Hematopoietic multipotent progenitor cell treated with erythropoietin and hydrocortisone succinate and interleukin-3 and kit ligand, for 8 days (in vitro differentiated cells): ENCODE measurements around the gene DMKN.
"Not testable (repeated sequence)": the region's sequence is repeated elsewhere in the genome, so short reads cannot be mapped to it uniquely, and the experiment has no call there.

Experiments
- DNase-seq: peaks from one replicate; pipeline ENCODE4 v3.0.0-alpha.2; 2015

The DMKN gene

DNA sequence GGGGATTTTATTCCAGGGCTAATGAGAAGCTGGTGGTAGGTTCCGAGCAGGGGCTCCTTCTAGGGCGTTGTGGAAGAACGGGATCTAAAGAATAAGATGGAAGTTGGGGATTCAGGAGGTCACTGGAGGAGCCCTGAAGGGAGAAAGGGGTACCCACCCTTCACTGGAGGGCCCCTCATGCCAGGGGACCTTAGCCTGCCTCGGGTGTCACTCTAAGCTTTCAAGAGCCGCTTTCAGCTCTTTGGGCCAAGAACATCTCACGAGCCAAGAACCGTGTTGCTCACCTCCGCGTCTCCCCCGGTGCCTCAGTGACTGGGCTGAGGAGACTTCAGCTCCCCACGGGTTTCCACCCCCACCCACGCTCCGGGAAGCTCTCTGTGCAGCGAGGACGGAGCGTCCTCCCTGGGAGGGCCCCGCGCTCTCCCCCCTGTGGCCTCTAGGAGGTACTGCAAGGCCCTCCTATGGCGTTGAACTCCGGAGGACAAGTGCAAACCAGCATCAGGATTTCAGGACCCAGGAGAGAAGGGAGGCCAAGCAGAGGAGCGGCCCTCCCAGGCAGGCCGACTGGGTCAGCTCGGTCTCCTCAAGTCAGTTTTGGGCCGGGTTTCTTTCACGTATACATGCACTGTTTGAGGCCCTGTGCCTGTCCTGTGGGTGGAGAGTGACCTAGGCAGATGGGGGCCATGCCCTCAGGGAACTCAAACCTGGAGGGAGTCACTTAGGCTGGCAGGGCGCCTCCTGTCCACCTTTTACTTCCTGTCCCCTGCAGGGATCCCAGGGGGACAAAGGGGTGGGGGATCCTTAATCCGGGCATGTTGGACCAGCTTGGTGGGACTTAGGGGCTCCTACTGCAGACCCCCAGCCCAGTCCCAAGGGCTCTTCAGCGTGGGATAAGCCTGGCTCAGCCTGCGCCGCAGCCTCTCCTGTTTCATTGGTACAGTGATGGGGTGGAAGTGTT, 18.1 kb downstream of the DMKN start:
- DNase-seq, result peak; percentile 54

DNA sequence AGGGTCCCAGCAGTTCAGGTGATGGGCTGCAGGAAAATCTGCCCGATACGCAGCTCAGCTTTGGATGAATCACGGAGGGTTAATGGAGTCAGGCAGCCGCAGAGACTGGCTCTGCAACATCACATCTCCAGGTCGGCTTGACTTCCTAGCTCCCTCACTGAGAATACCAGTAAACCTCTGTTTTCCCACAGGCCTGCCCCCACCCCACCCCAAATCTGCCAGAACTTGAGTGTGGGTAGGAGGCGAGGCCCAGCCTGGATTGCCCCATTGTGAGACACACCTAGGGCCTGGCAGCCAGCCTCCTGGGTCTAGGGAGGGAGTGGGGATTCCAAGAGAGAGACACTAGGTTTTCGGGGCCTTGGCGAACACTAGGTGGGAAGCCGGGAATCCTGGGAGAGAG, 19.5 kb downstream of the DMKN start:
- no peak for DNase-seq

DNA sequence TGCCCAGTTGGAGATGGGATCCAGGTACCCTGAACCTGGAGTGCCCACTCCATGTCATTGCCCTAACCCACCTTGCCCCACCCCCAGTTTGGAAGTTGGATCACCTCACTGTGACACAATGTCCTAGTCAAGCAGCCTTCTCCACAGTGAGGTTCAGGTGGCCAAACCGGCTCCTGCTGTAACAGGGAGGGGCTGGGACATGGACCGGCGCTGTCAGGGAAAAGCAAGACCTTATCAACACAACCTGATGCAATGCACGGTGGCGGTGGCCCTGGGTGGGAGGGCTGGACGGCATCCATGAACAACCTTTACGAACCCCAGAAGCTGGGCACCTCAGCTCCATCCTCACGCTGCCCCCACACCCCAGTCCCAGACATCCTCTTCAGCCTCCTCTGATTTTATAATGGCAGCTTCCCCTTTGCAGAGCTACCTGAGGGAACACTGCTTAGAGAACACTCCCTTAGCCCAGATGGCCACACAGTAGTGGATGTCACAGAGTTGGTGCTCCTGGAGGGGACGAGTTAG, 21.6 kb downstream of the DMKN start:
- no peak for DNase-seq

DNA sequence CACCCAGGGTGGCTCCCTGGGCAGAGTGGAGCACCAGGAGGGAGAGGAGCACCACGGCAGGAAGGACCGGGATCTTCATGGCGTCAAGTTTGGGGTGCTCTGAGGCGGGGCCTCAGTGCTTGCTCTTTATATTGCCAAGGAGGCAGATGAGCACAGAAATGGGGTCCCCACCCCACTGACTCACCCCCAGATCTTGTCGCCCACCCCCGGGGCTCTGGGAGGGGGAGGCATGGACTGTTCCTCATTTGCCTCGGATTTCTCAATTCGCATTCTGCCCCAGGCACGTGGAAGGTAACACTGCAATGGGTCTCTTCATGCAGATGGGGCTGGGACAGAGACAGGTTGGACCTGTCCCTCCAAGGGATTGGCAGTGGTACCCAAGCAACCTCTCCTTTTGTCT, 23.1 kb downstream of the DMKN start, which contains the start of gene KRTDAP:
Gene KRTDAP, minus strand, starts transcription at position 101 of the 400 bp plus-strand sequence. Its CDS starts 22 bp downstream, at position 79.
- no peak for DNase-seq

DNA sequence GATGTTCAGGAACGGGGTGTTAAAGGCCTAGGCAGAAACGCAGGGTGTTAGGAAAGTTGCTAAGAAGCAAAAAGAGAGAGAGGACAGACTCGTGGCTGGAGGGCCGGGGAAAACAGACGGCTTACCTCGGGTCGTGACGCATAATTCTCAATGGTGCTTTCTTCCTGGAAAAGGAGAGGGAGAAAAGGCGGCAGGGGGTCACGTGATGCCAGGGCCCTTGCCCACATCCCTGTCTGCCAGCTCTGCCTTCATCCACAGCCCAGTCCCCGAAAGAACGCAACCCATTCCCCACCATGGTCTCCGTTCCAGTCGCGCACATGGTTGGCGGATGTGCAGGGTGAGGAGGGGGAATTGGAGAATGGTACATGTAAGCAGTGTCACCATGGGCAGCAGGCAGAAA, 24.8 kb downstream of the DMKN start:
- no peak for DNase-seq

DNA sequence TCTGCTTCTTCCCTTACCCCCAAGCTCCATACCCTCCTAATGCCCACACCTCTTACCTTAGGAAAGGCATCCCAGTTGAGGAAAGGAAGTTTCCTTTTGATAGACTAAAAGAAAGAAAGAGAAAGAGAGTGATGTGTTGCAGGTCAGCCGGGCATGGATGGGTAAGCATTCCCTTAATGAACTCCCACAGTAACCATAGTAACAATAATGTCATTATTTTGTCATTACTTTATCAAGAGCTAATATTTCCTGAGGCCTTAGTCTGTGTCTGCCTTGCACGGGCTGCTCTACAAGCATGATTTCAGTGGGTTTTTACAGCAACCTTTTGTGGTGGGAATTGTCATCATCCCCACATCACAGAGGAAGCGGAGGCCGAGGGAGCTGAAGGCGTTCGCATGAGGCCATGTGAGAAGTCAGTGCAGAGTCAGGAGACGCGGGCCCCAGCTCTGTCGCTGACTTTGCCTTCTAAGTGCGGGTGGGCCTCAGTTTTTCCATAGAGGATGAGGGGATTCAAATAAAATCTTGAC, 25.7 kb downstream of the DMKN start:
- DNase-seq, result no peak

DNA sequence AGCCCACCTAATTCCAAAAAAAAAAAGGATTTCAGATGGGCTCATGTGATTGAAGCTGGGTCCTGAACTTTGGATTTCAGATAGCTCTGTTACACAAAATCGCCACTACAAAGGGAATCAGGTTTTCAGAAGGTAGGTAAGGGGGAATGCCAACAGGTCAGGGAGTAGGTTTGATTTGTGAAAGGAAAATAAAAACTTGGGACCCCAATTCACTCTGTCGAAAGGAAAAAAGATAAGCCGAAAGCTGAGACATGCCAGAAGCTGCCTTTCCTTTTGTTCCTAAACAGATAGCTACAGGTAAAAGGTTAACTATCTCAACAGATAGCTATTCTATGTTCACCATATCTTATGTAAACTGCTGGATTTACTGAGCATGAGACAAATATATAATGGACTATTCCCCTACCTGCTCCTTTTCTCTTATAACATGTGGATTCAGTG, 27.2 kb downstream of the DMKN start:
- DNase-seq, result no peak

DNA sequence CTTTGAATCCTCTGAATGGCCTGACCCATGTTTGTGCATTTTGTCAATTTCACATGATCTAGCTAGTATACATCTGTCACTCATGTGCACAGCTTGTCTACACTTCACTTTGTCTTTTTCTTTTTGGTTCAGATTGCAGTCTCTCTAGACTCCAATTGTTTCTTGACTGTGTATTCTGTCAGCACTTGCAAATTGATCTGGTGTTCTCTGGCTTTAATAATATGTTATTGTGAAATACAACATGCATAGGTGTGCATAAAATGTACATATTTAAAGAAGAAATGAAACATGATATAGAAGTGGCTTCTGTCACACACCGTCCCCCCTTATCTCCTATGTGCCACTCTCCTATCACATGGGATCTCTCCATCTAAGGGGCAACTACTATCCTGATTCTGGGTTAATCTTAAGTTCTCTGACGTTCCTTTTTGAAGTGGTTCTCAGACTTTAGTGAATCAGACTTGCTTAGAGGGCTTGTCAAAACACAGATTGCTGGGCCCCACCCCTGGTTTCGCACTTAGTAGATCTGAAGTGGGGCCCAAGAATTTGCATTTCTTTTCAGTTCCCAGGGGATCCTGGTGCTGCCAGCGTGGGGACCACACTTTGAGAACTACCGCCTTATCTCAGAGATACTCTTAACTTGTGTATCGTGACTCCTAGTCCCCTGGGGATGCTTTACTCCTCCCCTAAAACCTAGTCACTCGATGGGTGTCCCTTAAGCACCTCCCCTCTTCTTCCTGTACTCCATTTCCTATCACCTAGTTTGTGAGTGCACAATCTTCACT, 29.0 kb downstream of the DMKN start:
- no peak for DNase-seq

DNA sequence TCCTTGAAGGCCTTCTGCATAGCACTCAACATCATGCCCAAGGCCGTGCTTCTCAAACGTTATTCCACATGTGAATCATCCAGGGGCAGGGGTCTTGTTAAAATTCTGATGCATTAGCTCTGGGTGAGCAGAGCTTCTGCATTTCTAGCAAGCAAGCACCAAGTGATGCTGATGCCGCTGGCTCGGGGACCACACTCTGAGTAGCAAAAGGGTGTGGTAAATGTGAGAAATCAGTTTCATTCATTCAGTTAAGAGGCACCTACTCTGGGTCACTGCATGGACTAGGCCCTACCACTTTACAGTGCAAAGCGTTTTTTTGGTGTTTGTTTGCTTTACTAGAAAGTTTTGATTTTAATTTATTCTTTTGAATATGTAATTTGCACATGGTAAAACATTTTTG, 30.4 kb downstream of the DMKN start:
- DNase-seq, result no peak

DNA sequence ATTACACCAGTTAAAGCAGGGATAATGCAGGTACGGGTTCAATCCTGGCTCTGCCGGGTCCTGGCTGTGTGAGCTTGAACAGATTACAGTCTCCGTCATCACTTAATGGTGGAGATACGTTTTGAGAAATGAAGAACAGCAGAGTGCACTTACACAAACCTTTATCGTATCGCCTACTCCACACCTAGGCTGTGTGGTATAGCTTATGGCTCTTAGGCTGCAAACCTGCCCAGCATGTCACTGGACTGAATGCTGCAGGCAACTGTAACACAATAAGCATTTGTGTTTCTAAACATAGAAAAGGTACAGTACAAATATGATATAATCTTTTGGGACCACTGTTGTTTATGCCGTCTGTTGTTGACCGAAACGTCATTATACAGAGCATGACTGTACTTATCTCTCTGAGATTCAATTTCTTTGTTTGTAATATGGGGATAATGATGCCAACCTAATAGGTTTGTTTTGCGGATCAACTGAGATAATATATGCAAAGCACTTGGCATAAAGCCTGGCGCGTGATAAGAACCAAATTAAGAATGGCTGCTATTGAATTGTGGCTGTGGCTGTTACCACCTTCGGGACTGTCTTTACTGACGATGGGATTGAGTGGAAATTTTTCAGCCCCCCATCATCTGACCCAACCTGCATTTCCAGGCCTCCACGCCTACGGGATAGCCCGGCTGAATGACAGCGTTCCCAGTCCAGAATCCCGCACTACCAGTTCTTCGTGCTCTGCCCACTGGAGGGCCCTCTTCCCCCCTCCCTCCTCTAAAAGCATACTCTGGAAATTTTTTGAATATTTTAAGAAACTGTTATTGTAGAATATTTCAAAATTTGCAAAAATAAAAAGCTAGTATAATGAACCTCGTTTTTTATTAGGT, 34.4 kb downstream of the DMKN start:
- no peak for DNase-seq

DNA sequence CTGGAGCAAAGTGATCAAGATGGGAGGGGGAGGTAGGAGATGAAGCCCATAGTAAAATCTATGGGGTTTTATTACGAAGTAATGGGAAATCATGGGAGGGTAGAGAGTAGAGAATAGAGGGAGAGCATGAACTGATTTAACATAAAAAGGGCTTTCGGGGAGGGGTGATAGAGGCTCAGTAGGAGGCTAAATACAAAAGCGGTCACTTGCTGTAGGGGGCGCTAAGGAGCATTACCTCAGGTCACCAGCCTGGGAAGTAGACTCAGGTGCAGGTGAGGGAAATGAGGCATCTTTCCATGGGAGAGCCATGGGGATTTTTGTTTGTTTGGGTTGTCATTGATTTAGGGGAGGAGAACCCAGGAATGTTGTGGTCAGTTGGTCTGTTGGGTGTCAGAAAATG, 37.3 kb downstream of the DMKN start:
- DNase-seq, result no peak

DNA sequence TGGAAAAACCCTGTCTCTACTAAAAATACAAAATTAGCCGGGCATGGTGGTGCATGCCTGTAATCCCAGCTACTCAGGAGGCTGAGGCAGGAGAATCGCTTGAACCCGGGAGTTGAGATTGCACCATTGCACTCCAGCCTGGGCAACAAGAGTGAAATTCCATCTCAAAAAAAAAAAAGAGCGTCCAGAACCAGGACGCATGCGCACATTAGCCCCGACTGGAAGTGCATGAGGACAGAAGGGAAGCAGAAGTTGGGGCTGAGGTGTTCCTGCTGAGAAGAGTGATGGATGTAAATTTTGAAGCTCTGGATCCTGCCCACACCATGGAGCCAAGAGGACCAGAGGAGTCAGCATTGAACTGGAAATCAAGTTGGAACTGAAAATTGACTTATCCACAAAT, 38.9 kb downstream of the DMKN start:
- DNase-seq, result not testable (repeated sequence)

DNA sequence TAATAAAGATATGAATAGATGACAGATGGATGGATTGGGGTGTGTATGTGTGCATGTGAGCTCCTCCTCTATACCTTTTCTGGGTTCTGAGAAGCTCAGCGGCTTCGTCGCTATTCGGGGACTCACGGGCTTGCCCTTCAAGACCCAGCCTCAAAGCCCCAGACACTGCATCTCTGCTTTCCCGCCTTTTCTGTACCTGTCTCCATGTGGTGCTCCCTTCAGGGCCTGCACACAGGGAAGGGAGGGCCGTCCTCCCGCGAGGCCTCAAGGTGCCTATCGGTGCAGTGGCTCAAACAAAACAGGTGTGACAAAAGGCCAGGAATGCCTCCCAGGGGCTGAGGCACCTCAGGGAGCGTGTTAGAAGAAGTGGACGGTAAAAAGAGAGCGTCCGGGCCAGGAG, 39.3 kb downstream of the DMKN start:
- no peak for DNase-seq

DNA sequence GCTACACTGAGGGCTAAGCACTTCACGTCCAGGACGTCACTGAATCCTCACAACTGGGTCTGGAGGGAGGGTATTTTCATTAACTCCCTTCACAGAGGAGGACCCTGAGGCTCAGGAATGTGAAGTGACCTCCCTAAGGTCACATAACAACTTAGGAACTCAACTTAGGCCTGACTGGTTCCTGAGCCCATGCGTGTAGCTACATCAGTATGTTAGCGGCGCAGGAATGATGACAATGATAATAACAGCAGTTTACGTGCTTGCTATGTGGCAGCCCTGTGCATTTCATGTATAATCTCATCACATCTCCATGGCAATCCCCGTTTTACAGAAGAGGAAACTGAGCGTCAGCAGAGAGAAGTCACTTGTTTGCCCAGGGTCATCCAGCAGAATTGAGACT, 41.5 kb downstream of the DMKN start:
- no peak for DNase-seq

DNA sequence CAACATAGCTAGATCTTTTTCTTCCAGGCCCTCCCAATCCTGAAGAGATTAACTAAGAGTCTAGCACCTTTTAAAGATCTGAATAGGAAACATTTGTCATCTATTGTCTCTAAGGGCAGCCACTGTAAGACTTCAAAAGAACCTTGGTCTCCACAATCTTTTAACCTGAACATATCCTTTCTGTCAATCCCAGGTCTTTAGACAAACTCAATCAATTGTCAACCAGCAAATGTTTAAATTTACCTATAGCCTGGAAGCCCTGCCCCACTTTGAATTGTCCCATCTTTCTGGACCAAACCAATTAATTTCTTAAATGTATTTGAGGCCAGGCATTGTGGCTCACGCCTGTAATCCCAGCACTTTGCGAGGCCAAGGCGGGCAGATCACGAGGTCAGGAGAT, 42.4 kb downstream of the DMKN start:
- DNase-seq, result not testable (repeated sequence)

DNA sequence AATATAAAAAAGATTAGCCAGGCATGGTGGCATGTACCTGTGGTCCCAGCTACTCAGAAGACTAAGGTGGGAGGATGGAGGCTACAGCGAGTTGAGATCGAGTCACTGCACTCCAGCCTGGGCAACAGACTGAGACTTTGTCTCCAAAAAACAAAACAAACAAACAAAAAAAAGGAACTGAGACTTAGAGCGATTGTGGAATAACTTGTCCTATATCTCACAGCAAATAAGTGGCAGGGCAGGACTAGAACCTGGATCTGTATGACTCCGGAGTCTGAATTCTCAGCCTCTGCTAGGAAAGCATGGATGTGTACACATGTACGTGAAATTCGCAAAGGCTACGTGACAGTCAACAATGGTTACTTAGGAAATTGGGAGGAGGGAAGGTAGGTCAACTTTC, 43.3 kb downstream of the DMKN start:
- no peak for DNase-seq

DNA sequence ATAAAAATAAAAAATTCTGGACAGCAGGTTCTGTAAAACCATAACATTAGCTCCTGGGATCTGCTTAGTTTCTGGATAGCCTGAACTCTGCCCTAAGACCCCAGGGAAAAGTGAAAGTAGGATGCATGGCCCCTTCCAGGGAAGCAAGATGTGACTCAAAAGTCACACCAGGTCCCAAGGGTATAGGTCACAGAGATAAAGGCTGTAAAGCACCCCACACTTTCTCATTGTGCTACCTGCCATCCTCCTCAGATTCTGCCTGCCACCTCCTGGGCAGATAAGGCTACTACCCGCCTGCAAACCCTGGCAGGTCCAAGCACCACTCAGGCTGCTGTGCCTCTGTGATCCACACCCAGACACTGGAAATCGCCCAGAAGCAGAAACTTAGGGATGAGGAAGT, 44.8 kb downstream of the DMKN start:
- peak; percentile 72 for DNase-seq

DNA sequence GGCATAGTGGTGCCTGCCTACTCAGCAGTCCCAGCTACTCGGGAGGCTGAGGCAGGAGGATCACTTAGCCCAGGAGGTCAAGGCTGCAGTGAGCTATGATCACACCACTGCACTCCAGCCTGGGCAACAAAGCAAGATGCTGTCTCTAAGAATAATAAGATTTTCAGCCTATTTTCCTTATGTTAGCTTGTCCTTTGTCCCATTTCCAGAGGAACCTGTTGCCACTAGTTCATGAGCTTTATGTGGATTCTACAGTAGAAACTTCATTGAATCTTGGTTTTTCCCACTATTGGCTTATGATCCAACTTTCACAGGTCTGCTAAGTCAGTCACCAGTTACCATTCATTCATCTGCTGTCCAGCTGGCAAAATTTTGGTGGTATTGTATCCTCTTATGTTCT, 47.2 kb downstream of the DMKN start:
- DNase-seq, result no peak

DNA sequence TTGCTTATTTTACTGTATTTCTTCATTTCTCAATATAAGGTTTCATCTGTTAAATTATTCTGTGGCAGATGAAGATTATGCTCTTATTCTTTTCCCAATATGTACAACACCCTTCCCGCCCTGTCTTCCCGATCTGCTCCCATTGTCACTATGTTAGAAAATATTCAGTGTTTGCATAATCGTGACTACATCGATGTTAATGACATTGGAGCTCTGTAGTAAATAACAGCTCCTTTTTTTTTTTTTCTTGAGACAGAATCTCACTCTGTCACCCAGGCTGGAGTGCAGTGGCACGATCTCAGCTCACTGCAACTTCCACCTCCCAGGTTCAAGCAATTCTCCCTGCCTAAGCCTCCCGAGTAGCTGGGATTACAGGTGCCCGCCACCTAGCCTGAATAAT, 50.5 kb downstream of the DMKN start:
- DNase-seq, result not testable (repeated sequence)

DNA sequence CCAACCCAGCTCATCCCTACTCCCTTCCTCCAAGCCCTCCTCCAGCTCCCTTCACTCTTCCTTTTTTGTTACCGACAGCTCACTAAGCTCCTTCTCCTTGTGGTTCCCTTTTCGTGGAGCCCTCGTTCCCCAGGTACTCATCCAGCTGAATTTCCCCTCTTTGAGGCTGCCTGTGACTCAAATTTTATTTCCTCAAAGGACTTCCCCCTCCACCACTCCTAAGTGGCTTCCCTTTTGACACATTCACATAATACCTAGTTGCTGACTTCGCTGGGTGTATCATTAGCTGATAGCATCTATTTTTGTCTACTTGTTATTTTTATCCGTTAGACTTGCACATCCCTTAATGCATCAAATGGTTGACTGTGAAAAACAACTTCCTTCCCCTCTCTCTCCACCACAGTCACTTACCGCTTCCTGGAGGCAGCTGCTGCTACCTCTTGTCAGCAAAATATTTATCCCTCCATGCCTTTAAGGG, 50.9 kb downstream of the DMKN start:
- DNase-seq, result peak; percentile 14

DNA sequence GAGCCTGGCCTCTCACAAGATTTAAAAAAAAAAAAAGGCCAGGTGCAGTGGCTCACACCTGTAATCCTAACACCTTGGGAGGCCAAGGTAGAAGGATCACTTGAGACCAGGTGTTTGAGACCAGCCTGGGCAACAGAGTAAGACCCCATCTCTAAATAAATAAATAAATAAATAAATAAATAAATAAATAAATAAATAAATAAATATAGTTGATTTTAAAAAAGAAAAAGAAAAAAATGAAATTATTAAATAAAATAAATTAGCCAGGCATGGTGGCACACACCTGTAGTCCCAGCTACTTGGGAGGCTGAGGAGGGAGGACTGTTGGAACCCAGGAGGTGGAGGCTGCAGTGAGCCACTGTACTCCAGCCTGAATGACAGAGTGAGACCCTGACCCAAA, 51.7 kb downstream of the DMKN start:
- DNase-seq, result not testable (repeated sequence)

DNA sequence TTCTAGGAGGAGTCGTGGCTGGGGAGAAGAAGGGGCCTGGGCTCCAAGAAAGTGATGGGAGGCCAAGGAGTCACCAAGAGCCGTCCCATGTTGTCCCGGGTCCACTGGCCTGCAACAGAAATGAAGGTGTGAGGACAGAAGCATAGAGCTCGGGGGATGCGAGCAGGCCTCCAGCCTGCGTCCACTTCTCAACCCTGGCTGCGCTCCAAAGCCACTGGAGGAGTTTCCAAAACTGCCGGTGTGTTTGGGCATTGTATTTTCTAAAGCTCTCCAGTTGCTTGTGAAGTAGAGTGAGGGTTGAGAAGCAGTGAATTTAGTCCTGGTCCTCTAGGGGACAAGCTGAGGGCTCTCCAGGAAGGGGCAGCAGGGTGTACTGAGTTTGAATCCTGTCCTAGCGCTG, 52.4 kb downstream of the DMKN start:
- DNase-seq, result no peak
